ENCODE data around the gene ATP13A3.
A peak's percentile ranks its signal among the peaks of the same experiment; 100 is the strongest.

- TF ChIP-seq, protein P1, sequence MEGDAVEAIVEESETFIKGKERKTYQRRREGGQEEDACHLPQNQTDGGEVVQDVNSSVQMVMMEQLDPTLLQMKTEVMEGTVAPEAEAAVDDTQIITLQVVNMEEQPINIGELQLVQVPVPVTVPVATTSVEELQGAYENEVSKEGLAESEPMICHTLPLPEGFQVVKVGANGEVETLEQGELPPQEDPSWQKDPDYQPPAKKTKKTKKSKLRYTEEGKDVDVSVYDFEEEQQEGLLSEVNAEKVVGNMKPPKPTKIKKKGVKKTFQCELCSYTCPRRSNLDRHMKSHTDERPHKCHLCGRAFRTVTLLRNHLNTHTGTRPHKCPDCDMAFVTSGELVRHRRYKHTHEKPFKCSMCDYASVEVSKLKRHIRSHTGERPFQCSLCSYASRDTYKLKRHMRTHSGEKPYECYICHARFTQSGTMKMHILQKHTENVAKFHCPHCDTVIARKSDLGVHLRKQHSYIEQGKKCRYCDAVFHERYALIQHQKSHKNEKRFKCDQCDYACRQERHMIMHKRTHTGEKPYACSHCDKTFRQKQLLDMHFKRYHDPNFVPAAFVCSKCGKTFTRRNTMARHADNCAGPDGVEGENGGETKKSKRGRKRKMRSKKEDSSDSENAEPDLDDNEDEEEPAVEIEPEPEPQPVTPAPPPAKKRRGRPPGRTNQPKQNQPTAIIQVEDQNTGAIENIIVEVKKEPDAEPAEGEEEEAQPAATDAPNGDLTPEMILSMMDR (IDR thresholded peaks at IDR 0.05 in 8 of 11, conservative IDR thresholded peaks at IDR 0.05 in 3 of 11), result peak; percentile 79 to 95 (median 90)
- TF ChIP-seq POLR2A (IDR thresholded peaks at IDR 0.05) (no peak), POLR2AphosphoS5 (IDR thresholded peaks at IDR 0.05) (no peak)
Measured at GRCh38 chr3:194472290-194472920, 14.4 kb downstream of the ATP13A3 start.

Measured in spleen (tissue), 7 donors.